ENCODE measurements around the gene KHDRBS2. TPM values are rescaled to one million over a fixed set of nuclear protein-coding genes. Genes with fewer than 3 reads are reported as not detected.

KHDRBS2 gene
- total RNA-seq, 1 experiment from 2014 or later: not detected

GRCh38 chr6:62262283-62262682 lies 23.7 kb downstream of the KHDRBS2 start:
- intact Hi-C loops (cut with micrococcal nuclease; ENCODE audit: unreplicated experiment): no loop called here
- POLR2A ChIA-PET (ENCODE audit: unreplicated experiment): no interaction called here
- Histone ChIP-seq H3K79me2 (ENCODE audit: low read depth) (no peaks in the 10 kb centered on the region), H2AFZ (no peak overlapping the region), H3K9me3 (ENCODE audit: insufficient read depth, low read depth) (no peaks in the 10 kb centered on the region), H3K4me3 (no peak overlapping the region), H3K9me2 (ENCODE audit: insufficient read depth) (no peaks in the 10 kb centered on the region), H3F3A (ENCODE audit: insufficient read depth, low read depth) (no peaks in the 10 kb centered on the region), H3K27me3 (ENCODE audit: insufficient read depth, low read depth) (no peaks in the 10 kb centered on the region), H3K27ac (no peak overlapping the region), H3K36me3 (ENCODE audit: low read depth) (no peaks in the 10 kb centered on the region), H3K4me1 (replicated peaks; ENCODE audit: insufficient read depth) (no peaks in the 10 kb centered on the region), H4K20me1 (ENCODE audit: insufficient read depth) (0 out of 2 replicates have a peak, but pooled peaks cover 3% of the 10 kb centered on the region), H3K4me2 (no peak overlapping the region)
- no TSS peak for BruUV-seq (replicated peaks)
- TF ChIP-seq EZH2 (IDR thresholded peaks at IDR 0.05; ENCODE audit: low read depth): no peak
- TF ChIP-seq, protein P1, sequence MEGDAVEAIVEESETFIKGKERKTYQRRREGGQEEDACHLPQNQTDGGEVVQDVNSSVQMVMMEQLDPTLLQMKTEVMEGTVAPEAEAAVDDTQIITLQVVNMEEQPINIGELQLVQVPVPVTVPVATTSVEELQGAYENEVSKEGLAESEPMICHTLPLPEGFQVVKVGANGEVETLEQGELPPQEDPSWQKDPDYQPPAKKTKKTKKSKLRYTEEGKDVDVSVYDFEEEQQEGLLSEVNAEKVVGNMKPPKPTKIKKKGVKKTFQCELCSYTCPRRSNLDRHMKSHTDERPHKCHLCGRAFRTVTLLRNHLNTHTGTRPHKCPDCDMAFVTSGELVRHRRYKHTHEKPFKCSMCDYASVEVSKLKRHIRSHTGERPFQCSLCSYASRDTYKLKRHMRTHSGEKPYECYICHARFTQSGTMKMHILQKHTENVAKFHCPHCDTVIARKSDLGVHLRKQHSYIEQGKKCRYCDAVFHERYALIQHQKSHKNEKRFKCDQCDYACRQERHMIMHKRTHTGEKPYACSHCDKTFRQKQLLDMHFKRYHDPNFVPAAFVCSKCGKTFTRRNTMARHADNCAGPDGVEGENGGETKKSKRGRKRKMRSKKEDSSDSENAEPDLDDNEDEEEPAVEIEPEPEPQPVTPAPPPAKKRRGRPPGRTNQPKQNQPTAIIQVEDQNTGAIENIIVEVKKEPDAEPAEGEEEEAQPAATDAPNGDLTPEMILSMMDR (conservative IDR thresholded peaks at IDR 0.05): no peak
- CTCF ChIA-PET: no interaction called here
- DNase-seq: no peak

DNA sequence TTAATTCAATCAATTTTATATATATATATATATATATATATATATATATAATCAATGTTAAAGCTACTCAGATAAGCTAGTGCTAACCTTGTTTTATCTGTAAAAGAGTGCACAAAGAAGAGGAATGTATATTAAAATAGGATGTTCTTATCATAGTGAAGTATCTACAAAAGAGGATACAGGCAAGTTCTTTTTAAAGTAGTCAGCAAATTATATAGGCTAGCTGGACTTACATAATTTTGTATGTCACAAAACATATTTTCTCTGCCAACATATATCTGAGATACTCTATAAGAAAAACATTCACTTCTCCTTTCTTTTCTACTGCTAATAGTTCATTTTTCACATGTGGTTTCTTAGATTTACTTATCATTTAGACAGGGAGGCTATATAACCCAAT lies 39.9 kb downstream of the KHDRBS2 start:
- ChIA-PET POLR2A (ENCODE audit: unreplicated experiment) (no interaction called here), CTCF (no interaction called here)
- H3K79me2 ChIP-seq (ENCODE audit: low read depth): no peaks in the 10 kb centered on the region
- no peaks in the 10 kb centered on the region for H3K4me1 ChIP-seq (replicated peaks; ENCODE audit: insufficient read depth)
- no peaks in the 10 kb centered on the region for H3K36me3 ChIP-seq (ENCODE audit: low read depth)
- H3K9me2 ChIP-seq (ENCODE audit: insufficient read depth): no peaks in the 10 kb centered on the region
- no peak overlapping the region for H2AFZ ChIP-seq
- H3K4me2 ChIP-seq: no peak overlapping the region
- no peak for DNase-seq
- intact Hi-C loops (cut with micrococcal nuclease; ENCODE audit: unreplicated experiment): no loop called here
- H3K9me3 ChIP-seq (ENCODE audit: insufficient read depth, low read depth): no peaks in the 10 kb centered on the region
- TF ChIP-seq, protein P1 (conservative IDR thresholded peaks at IDR 0.05): no peak
- TF ChIP-seq EZH2 (IDR thresholded peaks at IDR 0.05; ENCODE audit: low read depth): no peak
- H3K27ac ChIP-seq: no peak overlapping the region
- no TSS peak for BruUV-seq (replicated peaks)
- H4K20me1 ChIP-seq (ENCODE audit: insufficient read depth): no peaks in the 10 kb centered on the region
- H3K27me3 ChIP-seq (ENCODE audit: insufficient read depth, low read depth): no peaks in the 10 kb centered on the region
- H3F3A ChIP-seq (ENCODE audit: insufficient read depth, low read depth): no peaks in the 10 kb centered on the region
- no peak overlapping the region for H3K4me3 ChIP-seq

- CTCF ChIA-PET: no interaction called here
- Histone ChIP-seq H3K27ac (no peak overlapping the region), H3K9me3 (ENCODE audit: insufficient read depth, low read depth) (no peaks in the 10 kb centered on the region), H2AFZ (no peak overlapping the region), H3K4me2 (no peak overlapping the region), H3F3A (ENCODE audit: insufficient read depth, low read depth) (no peaks in the 10 kb centered on the region), H3K27me3 (ENCODE audit: insufficient read depth, low read depth) (no peaks in the 10 kb centered on the region), H3K9me2 (ENCODE audit: insufficient read depth) (0 out of 2 replicates have a peak, but pooled peaks cover 4% of the 10 kb centered on the region), H3K79me2 (ENCODE audit: low read depth) (no peaks in the 10 kb centered on the region), H3K4me1 (replicated peaks; ENCODE audit: insufficient read depth) (no peaks in the 10 kb centered on the region), H3K4me3 (no peak overlapping the region), H4K20me1 (ENCODE audit: insufficient read depth) (no peaks in the 10 kb centered on the region), H3K36me3 (ENCODE audit: low read depth) (no peaks in the 10 kb centered on the region)
- POLR2A ChIA-PET (ENCODE audit: unreplicated experiment): no interaction called here
- no TSS peak for BruUV-seq (replicated peaks)
- no peak for DNase-seq
- intact Hi-C loops (cut with micrococcal nuclease; ENCODE audit: unreplicated experiment): no loop called here
- no peak for TF ChIP-seq EZH2 (IDR thresholded peaks at IDR 0.05; ENCODE audit: low read depth)
- TF ChIP-seq, protein P1 (conservative IDR thresholded peaks at IDR 0.05): no peak
Observed at GRCh38 chr6:62236784-62237183, 49.2 kb downstream of the KHDRBS2 start.

Measured in PC-9 (cell line).